ENCODE data around the gene LRRC2. TPM values are rescaled to one million over a fixed set of nuclear protein-coding genes. Genes with fewer than 3 reads are reported as not detected.
"Not testable (repeated sequence)": the region's sequence is repeated elsewhere in the genome, so short reads cannot be mapped to it uniquely, and the experiment has no call there.

LRRC2 gene
- total RNA-seq, 2 donors from 2014 or later = 0.19 TPM; not detected in 1

- Mint-ChIP-seq H3K9me3 (peaks cover 0 to 2% of the 10 kb centered on the region in 2 donors), H3K27ac (no peak overlapping the region), H3K27me3 (ENCODE audit: low read depth) (peaks cover 14% of the 10 kb centered on the region), H3K4me3 (peak overlapping the region; percentile 78 to 81), H3K36me3 (ENCODE audit: insufficient read depth in 2 of 2) (no peaks in the 10 kb centered on the region), H3K4me1 (ENCODE audit: low read depth) (peaks cover 9% of the 10 kb centered on the region)
- ATAC-seq (replicated peaks in 1 of 2) = peak; percentile 95 to 96
- peak; percentile 56 to 67 for DNase-seq
These were observed 7.7 kb downstream of the LRRC2 start for GRCh38 chr3:46558184-46559043.

GRCh38 chr3:46557814-46558183, 8.3 kb downstream of the LRRC2 start:
- DNase-seq (no peak), ATAC-seq (replicated peaks in 1 of 2) (peak in 1 of 2 donors; percentile 6)
- Mint-ChIP-seq H3K27ac (no peak overlapping the region), H3K36me3 (ENCODE audit: insufficient read depth in 2 of 2) (no peaks in the 10 kb centered on the region), H3K4me1 (ENCODE audit: low read depth) (peaks cover 9% of the 10 kb centered on the region), H3K4me3 (no peak overlapping the region), H3K27me3 (ENCODE audit: low read depth) (peaks cover 8% of the 10 kb centered on the region), H3K9me3 (no peaks in the 10 kb centered on the region)

- H3K4me1 Mint-ChIP-seq (ENCODE audit: low read depth) = peaks cover 10% of the 10 kb centered on the region
- ATAC-seq (replicated peaks in 1 of 2) = no peak
- H3K4me3 Mint-ChIP-seq = no peak overlapping the region
- no peak overlapping the region for H3K27ac Mint-ChIP-seq
- H3K36me3 Mint-ChIP-seq (ENCODE audit: insufficient read depth in 2 of 2) = peaks cover 0 to 2% of the 10 kb centered on the region in 2 donors
- DNase-seq = no peak
- H3K9me3 Mint-ChIP-seq = no peaks in the 10 kb centered on the region
- H3K27me3 Mint-ChIP-seq (ENCODE audit: low read depth) = peaks cover 9% of the 10 kb centered on the region
These were observed 12.9 kb downstream of the LRRC2 start for GRCh38 chr3:46553154-46553553.

- ATAC-seq (replicated peaks in 1 of 2) = no peak
These were observed 13.6 kb downstream of the LRRC2 start for GRCh38 chr3:46552538-46552937.

GRCh38 chr3:46551615-46552014, 14.5 kb downstream of the LRRC2 start:
- ATAC-seq (replicated peaks in 1 of 2) = no peak
- DNase-seq = no peak
- Mint-ChIP-seq H3K4me1 (ENCODE audit: low read depth) (peaks cover 10% of the 10 kb centered on the region), H3K27me3 (ENCODE audit: low read depth) (peaks cover 9% of the 10 kb centered on the region), H3K4me3 (no peak overlapping the region), H3K9me3 (no peaks in the 10 kb centered on the region), H3K27ac (no peak overlapping the region), H3K36me3 (ENCODE audit: insufficient read depth in 2 of 2) (peaks cover 0 to 2% of the 10 kb centered on the region in 2 donors)

More at GRCh38 chr3:46552538-46552937, 13.6 kb downstream of the LRRC2 start:
- DNase-seq = no peak
- H3K9me3 Mint-ChIP-seq = no peaks in the 10 kb centered on the region
- no peak overlapping the region for H3K27ac Mint-ChIP-seq
- H3K4me1 Mint-ChIP-seq (ENCODE audit: low read depth) = peaks cover 10% of the 10 kb centered on the region
- H3K36me3 Mint-ChIP-seq (ENCODE audit: insufficient read depth in 2 of 2) = peaks cover 0 to 2% of the 10 kb centered on the region in 2 donors
- no peak overlapping the region for H3K4me3 Mint-ChIP-seq
- peaks cover 9% of the 10 kb centered on the region for H3K27me3 Mint-ChIP-seq (ENCODE audit: low read depth)

GRCh38 chr3:46549989-46550388, 16.1 kb downstream of the LRRC2 start:
- no peak for DNase-seq
- H3K36me3 Mint-ChIP-seq (ENCODE audit: insufficient read depth in 2 of 2) = peaks cover 0 to 2% of the 10 kb centered on the region in 2 donors
- H3K27ac Mint-ChIP-seq = no peak overlapping the region
- H3K27me3 Mint-ChIP-seq (ENCODE audit: low read depth) = peaks cover 9% of the 10 kb centered on the region
- peaks cover 19% of the 10 kb centered on the region for H3K4me1 Mint-ChIP-seq (ENCODE audit: low read depth)
- ATAC-seq (replicated peaks in 1 of 2) = no peak
- no peaks in the 10 kb centered on the region for H3K9me3 Mint-ChIP-seq
- H3K4me3 Mint-ChIP-seq = no peak overlapping the region

- Mint-ChIP-seq H3K4me3 (no peak overlapping the region), H3K9me3 (no peaks in the 10 kb centered on the region), H3K36me3 (ENCODE audit: insufficient read depth in 2 of 2) (peaks cover 0 to 2% of the 10 kb centered on the region in 2 donors), H3K27ac (no peak overlapping the region), H3K4me1 (ENCODE audit: low read depth) (peaks cover 19% of the 10 kb centered on the region), H3K27me3 (ENCODE audit: low read depth) (peaks cover 9% of the 10 kb centered on the region)
- no peak for ATAC-seq (replicated peaks in 1 of 2)
- no peak for DNase-seq
These were observed 16.6 kb downstream of the LRRC2 start for GRCh38 chr3:46549408-46549904.

- not testable (repeated sequence) for H3K27ac Mint-ChIP-seq; H3K9me3 Mint-ChIP-seq; H3K4me3 Mint-ChIP-seq; ATAC-seq (replicated peaks in 1 of 2); DNase-seq; H3K27me3 Mint-ChIP-seq (ENCODE audit: low read depth); H3K36me3 Mint-ChIP-seq (ENCODE audit: insufficient read depth in 2 of 2)
- H3K4me1 Mint-ChIP-seq (ENCODE audit: low read depth) = peaks cover 19% of the 10 kb centered on the region
These were observed 17.5 kb downstream of the LRRC2 start for GRCh38 chr3:46548611-46549010.

GRCh38 chr3:46546896-46547440, 19.1 kb downstream of the LRRC2 start:
- no peak overlapping the region for H3K4me3 Mint-ChIP-seq
- no peak overlapping the region for H3K27ac Mint-ChIP-seq
- peaks cover 0 to 2% of the 10 kb centered on the region in 2 donors for H3K36me3 Mint-ChIP-seq (ENCODE audit: insufficient read depth in 2 of 2)
- no peaks in the 10 kb centered on the region for H3K9me3 Mint-ChIP-seq
- peaks cover 1% of the 10 kb centered on the region for H3K27me3 Mint-ChIP-seq (ENCODE audit: low read depth)
- ATAC-seq (replicated peaks in 1 of 2) (no peak), DNase-seq (no peak)
- H3K4me1 Mint-ChIP-seq (ENCODE audit: low read depth) = peaks cover 21% of the 10 kb centered on the region

- Mint-ChIP-seq H3K36me3 (ENCODE audit: insufficient read depth in 2 of 2) (peaks cover 0 to 2% of the 10 kb centered on the region in 2 donors), H3K4me1 (ENCODE audit: low read depth) (peaks cover 24% of the 10 kb centered on the region), H3K27me3 (ENCODE audit: low read depth) (no peaks in the 10 kb centered on the region), H3K9me3 (no peaks in the 10 kb centered on the region), H3K27ac (no peak overlapping the region), H3K4me3 (no peak overlapping the region)
- ATAC-seq (replicated peaks in 1 of 2) = no peak
- no peak for DNase-seq
These were observed 20.1 kb downstream of the LRRC2 start for GRCh38 chr3:46545818-46546630.

- Mint-ChIP-seq H3K27ac (no peak overlapping the region), H3K9me3 (no peaks in the 10 kb centered on the region), H3K36me3 (ENCODE audit: insufficient read depth in 2 of 2) (peaks cover 0 to 1% of the 10 kb centered on the region in 2 donors), H3K4me1 (ENCODE audit: low read depth) (peaks cover 31% of the 10 kb centered on the region), H3K4me3 (no peak overlapping the region), H3K27me3 (ENCODE audit: low read depth) (no peaks in the 10 kb centered on the region)
- DNase-seq = no peak
- ATAC-seq (replicated peaks in 1 of 2) = no peak
These were observed 21.2 kb downstream of the LRRC2 start for GRCh38 chr3:46544771-46545503.

GRCh38 chr3:46542801-46543201, 23.3 kb downstream of the LRRC2 start:
- Mint-ChIP-seq H3K4me3 (no peak overlapping the region), H3K27me3 (ENCODE audit: low read depth) (no peaks in the 10 kb centered on the region), H3K4me1 (ENCODE audit: low read depth) (peaks cover 44% of the 10 kb centered on the region), H3K36me3 (ENCODE audit: insufficient read depth in 2 of 2) (peaks cover 0 to 1% of the 10 kb centered on the region in 2 donors), H3K9me3 (no peaks in the 10 kb centered on the region), H3K27ac (no peak overlapping the region)
- no peak for ATAC-seq (replicated peaks in 1 of 2)
- DNase-seq = no peak
